Hepatocyte (in vitro differentiated cells): ENCODE data around the gene BICD1. TPM values are rescaled to one million over a fixed set of nuclear protein-coding genes. Genes with fewer than 3 reads are reported as not detected.

Source experiments
- DNase-seq: peaks from one replicate; pipeline ENCODE4 v3.0.0-alpha.2; 2016; ENCODE audit warnings: low spot score
- H2AFZ ChIP-seq: fragments of 200-600 bp; sonication (generic); 2 replicates; pipeline ENCODE4 v1.6.0; 2016; ENCODE audit warnings: antibody characterized with exemption, mild to moderate bottlenecking
- H3K27ac ChIP-seq: fragments of 200-600 bp; sonication (generic); 2 replicates; pipeline ENCODE4 v1.5.1; 2016; ENCODE audit warnings: mild to moderate bottlenecking
- H3K27me3 ChIP-seq: fragments of 200-600 bp; sonication (generic); 2 replicates; pipeline ENCODE4 v1.6.1; 2016
- H3K36me3 ChIP-seq: fragments of 200-600 bp; sonication (generic); replicated peaks from 2 replicates; pipeline ENCODE4 v1.5.1; 2016; ENCODE audit warnings: low read depth; ENCODE audit not compliant: insufficient read depth
- H3K4me1 ChIP-seq: fragments of 200-600 bp; sonication (generic); 2 replicates; pipeline ENCODE4 v1.5.1; 2016; ENCODE audit warnings: mild to moderate bottlenecking, moderate library complexity; ENCODE audit not compliant: insufficient read depth
- H3K4me2 ChIP-seq: fragments of 200-600 bp; sonication (generic); 2 replicates; pipeline ENCODE4 v1.6.0; 2016
- H3K4me3 ChIP-seq: fragments of 200-600 bp; sonication (generic); 2 replicates; pipeline ENCODE4 v1.5.1; 2016; ENCODE audit warnings: mild to moderate bottlenecking
- H3K79me2 ChIP-seq: fragments of 200-600 bp; sonication (generic); 2 replicates; pipeline ENCODE4 v1.6.0; 2017; ENCODE audit warnings: mild to moderate bottlenecking
- H3K9me2 ChIP-seq: fragments of 200-600 bp; sonication (generic); replicated peaks from 2 replicates; pipeline ENCODE4 v1.6.0; 2017; ENCODE audit warnings: mild to moderate bottlenecking; ENCODE audit not compliant: insufficient read depth
- H3K9me3 ChIP-seq: fragments of 200-600 bp; sonication (generic); 2 replicates; pipeline ENCODE4 v1.5.1; 2016; ENCODE audit warnings: low read depth, mild to moderate bottlenecking
- H4K20me1 ChIP-seq: fragments of 200-600 bp; sonication (generic); 2 replicates; pipeline ENCODE4 v1.6.0; 2016; ENCODE audit warnings: mild to moderate bottlenecking; ENCODE audit not compliant: insufficient read depth, poor library complexity, severe bottlenecking
- EZH2 ChIP-seq: fragments of 200-600 bp; sonication (generic); IDR thresholded peaks from 2 replicates; pipeline ENCODE4 v1.6.1; 2016; ENCODE audit warnings: antibody characterized with exemption, mild to moderate bottlenecking, borderline replicate concordance
- EZH2phosphoT487 ChIP-seq: fragments of 200-600 bp; sonication (generic); IDR thresholded peaks from one replicate; pipeline ENCODE4 v1.6.1; 2018; ENCODE audit warnings: antibody characterized with exemption, mild to moderate bottlenecking, low read depth, moderate library complexity; ENCODE audit not compliant: unreplicated experiment, severe bottlenecking
- WGBS: methylation state at CpG from one replicate; pipeline ENCODE4 v1.1.6; 2016; ENCODE audit warnings: low lambda C conversion rate; ENCODE audit errors: missing lambda C conversion rate; 5-methylcytosine and 5-hydroxymethylcytosine counted together
- polyA plus RNA-seq: library from polyadenylated mRNA; unstranded; fragments of >200 nt; fragmentation: Nextera tagmentation; extraction: Ambion mirVana; gene quantifications from 2 replicates; pipeline ENCODE4 v1.2.1, GENCODE V29; 2016
- total RNA-seq: library from RNA; depleted of rRNA; stranded (reverse); fragments of >200 nt; gene quantifications from 2 replicates; pipeline ENCODE4 v1.2.3, GENCODE V29; 2014
- TF ChIP-seq, protein P1 (sequence below): fragments of 200-600 bp; sonication (generic); IDR thresholded peaks from 2 replicates; pipeline ENCODE4 v1.5.1; 2016; ENCODE audit warnings: antibody characterized with exemption, mild to moderate bottlenecking; ENCODE audit not compliant: poor library complexity

BICD1 gene
- total and polyA plus RNA-seq, 2 experiments from 2014 or later = 19.7 to 23.6 TPM

DNA sequence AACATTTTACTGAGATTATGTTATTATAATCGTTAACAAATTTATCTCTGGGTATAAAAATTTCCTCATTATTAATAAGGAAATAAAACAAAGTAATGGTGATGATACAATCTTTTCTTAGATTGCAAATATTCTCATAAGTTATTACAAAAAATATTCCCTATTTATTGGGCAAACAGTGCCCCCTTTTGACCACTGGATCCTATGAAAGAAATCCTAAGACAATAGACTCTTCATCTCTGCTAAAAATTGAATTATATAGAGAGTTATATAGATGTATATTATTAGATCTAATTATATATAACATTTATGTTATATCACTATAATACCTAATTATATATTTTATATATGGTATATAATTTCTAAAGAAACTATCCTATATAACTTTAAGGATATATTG, 198.5 kb downstream of the BICD1 start:
- H3K9me2 ChIP-seq = no peaks in the 10 kb centered on the region
- no peaks in the 10 kb centered on the region for H4K20me1 ChIP-seq
- H3K9me3 ChIP-seq = no peaks in the 10 kb centered on the region
- no peak for DNase-seq
- WGBS = 89% methylated on average over 1 of the region's 1 CpG
- H3K4me3 ChIP-seq = no peak overlapping the region
- H3K4me2 ChIP-seq = no peak overlapping the region
- no peak overlapping the region for H2AFZ ChIP-seq
- H3K4me1 ChIP-seq = peaks cover 19% of the 10 kb centered on the region
- H3K27ac ChIP-seq = no peak overlapping the region
- TF ChIP-seq, protein P1, sequence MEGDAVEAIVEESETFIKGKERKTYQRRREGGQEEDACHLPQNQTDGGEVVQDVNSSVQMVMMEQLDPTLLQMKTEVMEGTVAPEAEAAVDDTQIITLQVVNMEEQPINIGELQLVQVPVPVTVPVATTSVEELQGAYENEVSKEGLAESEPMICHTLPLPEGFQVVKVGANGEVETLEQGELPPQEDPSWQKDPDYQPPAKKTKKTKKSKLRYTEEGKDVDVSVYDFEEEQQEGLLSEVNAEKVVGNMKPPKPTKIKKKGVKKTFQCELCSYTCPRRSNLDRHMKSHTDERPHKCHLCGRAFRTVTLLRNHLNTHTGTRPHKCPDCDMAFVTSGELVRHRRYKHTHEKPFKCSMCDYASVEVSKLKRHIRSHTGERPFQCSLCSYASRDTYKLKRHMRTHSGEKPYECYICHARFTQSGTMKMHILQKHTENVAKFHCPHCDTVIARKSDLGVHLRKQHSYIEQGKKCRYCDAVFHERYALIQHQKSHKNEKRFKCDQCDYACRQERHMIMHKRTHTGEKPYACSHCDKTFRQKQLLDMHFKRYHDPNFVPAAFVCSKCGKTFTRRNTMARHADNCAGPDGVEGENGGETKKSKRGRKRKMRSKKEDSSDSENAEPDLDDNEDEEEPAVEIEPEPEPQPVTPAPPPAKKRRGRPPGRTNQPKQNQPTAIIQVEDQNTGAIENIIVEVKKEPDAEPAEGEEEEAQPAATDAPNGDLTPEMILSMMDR = no peak
- TF ChIP-seq EZH2phosphoT487 (no peak), EZH2 (no peak)
- no peaks in the 10 kb centered on the region for H3K27me3 ChIP-seq
- peaks cover 4% of the 10 kb centered on the region for H3K79me2 ChIP-seq
- H3K36me3 ChIP-seq = no peaks in the 10 kb centered on the region

DNA sequence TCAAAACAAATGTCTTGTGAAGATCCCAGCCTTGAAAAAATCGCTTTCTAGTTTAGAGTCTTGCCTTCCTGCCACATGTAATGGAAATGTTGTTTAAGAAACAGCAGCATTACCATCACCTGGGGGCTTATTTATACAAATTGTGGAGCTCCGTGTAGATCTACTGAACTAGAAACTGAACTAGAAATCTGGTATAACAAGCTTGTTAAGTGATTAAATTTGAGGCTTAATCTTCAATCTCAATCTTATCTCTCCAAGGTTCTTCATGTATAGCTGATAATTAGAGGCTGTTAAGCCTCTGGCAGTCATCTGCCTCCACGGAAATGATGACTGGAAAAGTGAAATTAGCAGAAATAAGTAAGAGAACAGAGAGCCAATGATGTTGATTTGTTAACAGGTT, 200.7 kb downstream of the BICD1 start:
- H3K27me3 ChIP-seq = no peaks in the 10 kb centered on the region
- H3K9me2 ChIP-seq = no peaks in the 10 kb centered on the region
- no peak overlapping the region for H3K27ac ChIP-seq
- no peaks in the 10 kb centered on the region for H3K36me3 ChIP-seq
- DNase-seq = no peak
- H3K4me1 ChIP-seq = peaks cover 29% of the 10 kb centered on the region
- H3K4me3 ChIP-seq = no peak overlapping the region
- H3K4me2 ChIP-seq = no peak overlapping the region
- H3K9me3 ChIP-seq = no peaks in the 10 kb centered on the region
- peaks cover 3% of the 10 kb centered on the region for H3K79me2 ChIP-seq
- no peaks in the 10 kb centered on the region for H4K20me1 ChIP-seq
- no peak overlapping the region for H2AFZ ChIP-seq
- TF ChIP-seq EZH2phosphoT487 = peak; percentile 68
- TF ChIP-seq, protein P1 = no peak
- WGBS = 39% methylated on average over 3 of the region's 3 CpGs

DNA sequence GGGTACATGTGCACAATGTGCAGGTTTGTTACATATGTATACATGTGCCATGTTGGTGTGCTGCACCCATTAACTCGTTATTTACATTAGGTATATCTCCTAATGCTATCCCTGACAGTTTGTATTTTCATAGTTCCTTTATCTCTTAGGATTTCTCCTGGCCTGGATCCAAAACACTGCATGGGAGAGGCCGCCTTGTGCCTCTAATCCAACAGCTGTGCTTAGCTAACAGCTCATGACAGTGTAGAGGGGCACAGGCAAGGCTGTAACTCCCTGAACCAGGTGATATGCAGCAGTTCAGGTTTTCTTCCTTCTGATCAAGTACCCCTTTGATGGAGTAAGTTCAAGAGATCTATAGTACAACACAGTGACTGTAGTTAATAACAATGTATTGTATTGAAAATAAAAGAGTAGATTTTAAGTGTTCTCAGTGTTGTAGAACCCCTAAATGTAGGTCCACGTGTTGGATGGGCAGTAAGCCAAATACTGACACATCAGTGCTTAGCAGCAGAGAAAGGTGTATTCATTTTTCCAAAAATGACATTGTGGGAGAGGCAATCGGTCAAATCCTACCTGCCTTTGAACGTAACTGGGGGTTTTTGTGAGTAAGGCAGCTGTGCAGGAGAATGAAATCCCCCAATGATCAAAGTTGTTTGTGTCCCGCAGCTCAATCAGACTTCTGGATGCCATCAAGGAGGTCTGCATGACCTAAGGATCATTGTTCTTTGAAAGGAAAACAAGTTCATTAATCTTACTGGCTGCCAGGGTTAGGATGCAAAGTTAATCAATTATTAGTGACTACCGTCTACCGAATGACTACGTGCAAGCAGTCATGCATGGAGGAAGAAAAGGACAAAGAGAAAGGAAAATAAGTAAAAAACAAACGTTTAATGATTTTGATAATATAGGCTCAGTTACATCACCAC, 203.4 kb downstream of the BICD1 start:
- no peak for TF ChIP-seq EZH2
- no peak for TF ChIP-seq EZH2phosphoT487
- TF ChIP-seq, protein P1 = no peak
- Histone ChIP-seq H3K36me3 (no peaks in the 10 kb centered on the region), H3K4me2 (no peak overlapping the region), H4K20me1 (no peaks in the 10 kb centered on the region), H2AFZ (no peak overlapping the region), H3K9me2 (no peaks in the 10 kb centered on the region), H3K79me2 (peaks cover 3% of the 10 kb centered on the region), H3K27ac (peak overlapping the region; percentile 5), H3K4me1 (peaks cover 29% of the 10 kb centered on the region), H3K9me3 (no peaks in the 10 kb centered on the region), H3K4me3 (no peak overlapping the region), H3K27me3 (no peaks in the 10 kb centered on the region)
- peak; percentile 49 for DNase-seq
- WGBS = 44% methylated on average over 10 of the region's 10 CpGs
